ENCODE results near the gene MAPT.

The MAPT gene

GRCh38 chr17:45863857-45864654 is 30.3 kb upstream of the MAPT start:
- DNase-seq, result no peak

GRCh38 chr17:45867171-45867570 is 27.2 kb upstream of the MAPT start:
- no peak for DNase-seq

DNA sequence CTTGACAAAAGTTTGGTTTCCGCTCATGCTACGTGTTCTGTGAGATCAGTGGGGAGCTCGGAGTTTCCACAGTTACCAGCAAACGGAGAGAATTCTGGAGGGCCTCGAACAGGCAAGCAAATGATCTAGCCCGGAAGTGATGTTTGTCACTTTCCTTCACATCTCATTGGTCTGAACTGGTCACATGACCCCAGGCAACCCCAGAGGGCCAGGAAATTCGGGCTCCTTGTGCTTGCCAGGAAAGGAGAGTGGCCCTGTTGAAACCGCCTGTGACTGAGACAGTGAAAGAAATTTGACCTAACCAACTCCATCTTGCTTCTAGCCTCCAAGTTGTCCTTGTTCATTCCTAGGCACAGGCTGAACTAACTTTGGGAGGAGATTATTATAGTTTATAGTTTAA is 26.7 kb upstream of the MAPT start:
- no peak for DNase-seq

DNA sequence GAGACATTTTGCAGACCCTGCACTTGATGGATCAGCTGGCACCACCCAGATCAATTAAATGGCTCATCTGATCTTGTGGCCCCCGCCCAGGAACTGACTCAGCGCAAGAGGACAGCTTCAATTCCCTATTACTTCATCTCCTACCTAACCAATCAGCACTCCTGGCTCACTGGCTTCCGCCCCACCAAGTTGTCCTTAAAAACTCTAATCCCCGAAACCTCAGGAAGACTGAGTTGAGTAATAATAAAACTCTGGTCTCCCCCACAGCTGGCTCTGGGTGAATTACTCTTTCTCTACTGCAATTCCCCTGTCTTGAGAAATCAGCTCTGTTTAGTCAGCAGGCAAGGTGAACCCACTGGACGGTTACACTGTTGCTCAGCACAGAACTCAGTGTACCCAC is 26.1 kb upstream of the MAPT start:
- DNase-seq, result no peak

DNA sequence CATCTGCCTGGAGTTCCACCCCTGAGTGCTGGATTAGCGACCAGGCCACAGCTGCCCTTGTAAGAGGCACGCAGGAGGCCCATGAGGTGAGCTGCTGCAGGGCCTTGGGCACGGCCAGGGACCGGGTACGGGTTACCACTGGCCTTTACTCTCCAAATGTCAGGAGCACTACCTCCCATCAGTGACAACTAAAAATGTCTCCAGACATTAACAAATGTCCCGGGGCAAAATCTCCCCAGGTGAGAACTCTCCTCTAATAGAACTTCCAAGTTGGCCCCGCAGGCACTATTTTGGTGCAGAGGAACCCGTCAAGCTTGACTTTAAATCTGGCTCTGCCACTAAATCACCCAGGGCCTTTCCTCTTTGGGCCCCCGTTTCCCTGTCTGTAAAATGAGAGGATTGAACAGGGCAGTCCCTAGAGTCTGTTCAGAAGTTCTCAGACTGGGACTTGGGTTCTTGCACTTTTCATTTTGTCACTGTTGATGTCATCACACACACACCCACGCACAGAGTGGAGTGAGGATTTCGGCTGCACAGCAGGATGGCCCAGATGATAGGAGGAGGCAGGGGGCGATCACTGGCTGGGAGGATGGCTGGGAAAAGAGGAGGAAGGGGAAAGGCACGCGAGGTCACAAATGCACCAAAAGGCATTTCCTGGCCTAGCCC is 24.5 kb upstream of the MAPT start:
- DNase-seq, result no peak

GRCh38 chr17:45870342-45870974 is 23.9 kb upstream of the MAPT start:
- no peak for DNase-seq

DNA sequence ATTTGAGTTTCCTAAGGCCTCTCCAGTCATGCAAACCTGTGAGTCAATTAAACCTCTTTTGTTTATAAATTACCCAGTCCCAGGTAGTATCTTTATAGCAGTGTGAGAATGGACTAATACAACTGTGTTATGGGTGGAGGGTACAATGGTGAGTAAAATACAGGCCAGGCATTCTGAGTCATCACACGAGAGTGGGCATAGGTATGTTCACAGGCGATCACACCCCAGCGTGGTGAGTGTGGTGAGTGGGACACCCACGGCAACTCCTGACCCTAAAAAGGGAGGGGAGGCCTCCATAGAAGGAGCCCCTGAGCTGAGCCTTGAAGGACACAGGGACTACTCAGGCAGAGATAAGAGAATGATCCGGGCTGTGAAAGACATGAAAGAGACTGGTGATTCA is 22.6 kb upstream of the MAPT start:
- DNase-seq, result no peak

- DNase-seq, result no peak
Observed at GRCh38 chr17:45873728-45874127, 20.6 kb upstream of the MAPT start.

GRCh38 chr17:45874151-45874550 is 20.2 kb upstream of the MAPT start:
- no peak for DNase-seq

GRCh38 chr17:45876539-45876938 is 17.8 kb upstream of the MAPT start:
- no peak for DNase-seq

DNA sequence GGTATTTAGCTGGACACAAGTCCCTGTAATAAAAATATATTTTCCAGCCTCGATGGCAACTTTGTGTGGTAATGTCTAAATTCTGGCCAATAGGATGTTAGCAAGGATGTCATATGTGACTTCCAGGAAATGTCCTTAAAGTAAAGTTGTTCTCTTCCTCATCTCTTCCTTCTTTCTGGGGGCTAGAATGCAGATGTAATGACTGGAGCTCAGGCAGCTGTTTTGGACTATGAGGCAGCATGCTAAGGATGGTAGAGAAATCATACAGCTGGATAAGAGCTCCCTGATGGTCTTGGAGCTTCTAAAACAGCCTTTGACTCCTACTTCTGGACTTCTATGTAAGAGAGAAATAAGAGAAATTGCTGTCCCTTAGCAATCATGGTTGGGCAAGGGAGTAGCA is 16.9 kb upstream of the MAPT start:
- no peak for DNase-seq

DNA sequence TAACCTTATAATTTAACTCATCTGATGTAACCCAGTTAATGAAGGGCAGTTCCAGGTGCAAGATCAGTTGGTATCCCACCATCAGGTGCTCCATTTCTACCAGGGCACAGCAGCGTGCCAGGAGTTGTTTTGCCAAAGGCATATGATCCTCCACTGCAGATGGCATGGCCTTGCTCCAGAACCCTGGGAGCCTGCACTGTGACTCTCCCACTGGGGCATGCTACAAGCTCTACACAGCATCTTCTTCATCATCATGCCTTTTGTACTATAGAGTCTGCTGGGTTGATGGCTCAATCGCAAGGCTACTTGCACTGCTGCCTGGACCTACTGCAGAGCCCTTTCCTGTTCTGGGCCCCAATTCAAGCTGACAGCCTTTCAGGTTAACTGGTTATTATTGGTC is 11.3 kb upstream of the MAPT start:
- DNase-seq, result no peak

GRCh38 chr17:45886852-45887251 is 7.5 kb upstream of the MAPT start:
- DNase-seq, result no peak

DNA sequence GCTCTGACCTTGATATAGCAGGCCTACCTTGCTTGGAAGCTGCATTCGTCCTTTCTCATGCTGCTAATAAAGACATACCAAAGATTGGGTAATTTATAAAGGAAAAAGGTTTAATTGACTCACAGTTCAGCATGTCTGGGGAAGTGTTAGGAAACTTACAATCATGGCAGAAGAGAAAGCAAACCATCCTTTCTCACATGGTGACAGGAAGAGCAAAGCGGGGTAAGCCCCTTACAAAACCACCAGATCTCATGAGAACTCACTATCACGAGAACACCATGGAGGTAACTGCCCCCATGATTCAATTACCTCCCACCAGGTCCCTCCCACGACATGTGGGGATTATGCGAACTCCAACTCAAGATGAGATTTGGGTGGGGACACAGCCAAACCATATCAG is 6.0 kb upstream of the MAPT start:
- no peak for DNase-seq

GRCh38 chr17:45889579-45889978 is 4.8 kb upstream of the MAPT start:
- no peak for DNase-seq

GRCh38 chr17:45893725-45894021 is 681 bp upstream of the MAPT start:
- DNase-seq, result no peak

DNA sequence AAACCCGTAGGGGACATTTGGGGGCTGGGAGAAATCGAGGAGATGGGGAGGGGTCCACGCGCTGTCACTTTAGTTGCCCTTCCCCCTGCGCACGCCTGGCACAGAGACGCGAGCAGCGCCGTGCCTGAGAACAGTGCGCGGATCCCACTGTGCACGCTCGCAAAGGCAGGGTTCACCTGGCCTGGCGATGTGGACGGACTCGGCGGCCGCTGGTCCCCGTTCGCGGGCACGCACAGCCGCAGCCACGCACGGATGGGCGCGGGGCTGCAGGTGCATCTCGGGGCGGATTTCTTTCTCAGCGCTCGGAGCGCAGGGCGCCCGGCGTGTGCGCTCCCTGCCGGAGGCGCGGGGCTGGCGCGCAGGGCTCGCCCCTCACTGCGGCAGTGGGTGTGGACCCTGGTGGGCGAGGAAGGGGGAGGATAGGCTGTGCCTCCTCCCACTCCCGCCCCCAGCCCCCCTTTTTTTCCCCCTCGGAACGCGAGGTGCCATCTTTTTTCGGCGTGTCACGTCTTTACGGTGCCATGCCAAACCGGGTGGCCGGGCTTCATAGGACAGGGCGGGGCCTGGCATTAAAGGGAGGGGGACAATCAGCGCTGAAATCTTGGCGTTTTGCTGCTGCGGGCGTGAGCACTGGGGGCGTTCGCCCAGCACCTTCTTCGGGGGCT is 1.1 kb downstream of the MAPT start:
- no peak for DNase-seq

DNA sequence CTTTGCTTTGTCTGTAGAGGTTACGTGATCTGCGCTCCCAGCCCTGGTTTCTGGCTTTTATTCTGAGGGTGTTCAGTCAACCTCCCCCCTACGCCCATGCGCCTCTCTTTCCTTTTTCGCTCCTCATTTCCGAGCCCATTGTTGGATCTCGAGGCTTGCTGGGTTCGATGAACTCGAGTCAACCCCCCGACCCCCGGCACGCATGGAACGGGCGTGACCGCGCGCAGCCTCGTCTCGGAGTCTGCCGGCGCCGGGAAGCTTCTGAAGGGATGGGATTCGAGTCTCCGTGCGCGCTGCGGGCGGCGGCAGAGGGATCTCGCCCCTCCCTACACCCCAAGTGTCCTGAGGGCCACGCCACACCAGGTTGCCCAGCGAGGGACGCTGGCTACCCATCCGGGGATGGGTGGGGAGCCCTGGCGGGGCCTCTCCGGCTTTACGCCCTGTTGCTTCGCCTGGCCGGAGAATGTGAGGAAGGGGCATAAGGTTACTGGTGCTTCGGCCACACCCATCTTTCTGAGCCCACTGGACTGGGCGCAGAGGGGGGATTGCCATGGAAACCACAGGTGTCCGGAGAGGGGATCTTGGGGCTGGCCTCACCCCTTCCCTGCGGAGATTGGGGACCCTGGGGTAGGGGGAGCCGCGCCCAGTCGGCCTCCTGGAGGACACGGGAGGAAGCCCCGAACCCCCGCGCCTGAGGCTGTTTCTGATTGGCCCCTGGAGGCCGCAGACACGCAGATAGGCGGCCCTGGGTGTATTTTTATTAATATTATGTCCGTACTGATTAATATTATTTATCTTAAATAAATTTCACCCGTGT is 1.8 kb downstream of the MAPT start:
- no peak for DNase-seq

- DNase-seq, result no peak
Observed at GRCh38 chr17:45896803-45897693, 2.7 kb downstream of the MAPT start.

DNA sequence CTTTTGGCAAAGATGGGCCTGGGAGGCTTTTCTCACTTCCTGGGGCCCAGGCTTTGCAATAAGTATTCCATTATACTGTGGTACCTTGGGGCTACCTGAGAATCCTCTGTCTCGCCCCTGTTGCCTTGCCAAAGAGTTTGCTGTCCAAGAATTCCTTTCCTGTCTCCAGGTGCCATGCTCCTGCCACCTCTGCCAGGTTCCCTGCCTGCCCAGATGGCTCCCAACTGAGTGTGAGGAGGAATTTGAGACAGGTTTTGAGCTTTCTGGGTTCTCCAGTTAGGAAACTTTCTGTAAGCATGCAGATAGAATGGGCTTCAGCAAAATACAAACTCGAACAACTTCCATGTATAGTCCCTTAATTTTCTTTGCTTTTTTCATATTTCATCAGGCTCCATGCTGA is 5.8 kb downstream of the MAPT start:
- no peak for DNase-seq

DNA sequence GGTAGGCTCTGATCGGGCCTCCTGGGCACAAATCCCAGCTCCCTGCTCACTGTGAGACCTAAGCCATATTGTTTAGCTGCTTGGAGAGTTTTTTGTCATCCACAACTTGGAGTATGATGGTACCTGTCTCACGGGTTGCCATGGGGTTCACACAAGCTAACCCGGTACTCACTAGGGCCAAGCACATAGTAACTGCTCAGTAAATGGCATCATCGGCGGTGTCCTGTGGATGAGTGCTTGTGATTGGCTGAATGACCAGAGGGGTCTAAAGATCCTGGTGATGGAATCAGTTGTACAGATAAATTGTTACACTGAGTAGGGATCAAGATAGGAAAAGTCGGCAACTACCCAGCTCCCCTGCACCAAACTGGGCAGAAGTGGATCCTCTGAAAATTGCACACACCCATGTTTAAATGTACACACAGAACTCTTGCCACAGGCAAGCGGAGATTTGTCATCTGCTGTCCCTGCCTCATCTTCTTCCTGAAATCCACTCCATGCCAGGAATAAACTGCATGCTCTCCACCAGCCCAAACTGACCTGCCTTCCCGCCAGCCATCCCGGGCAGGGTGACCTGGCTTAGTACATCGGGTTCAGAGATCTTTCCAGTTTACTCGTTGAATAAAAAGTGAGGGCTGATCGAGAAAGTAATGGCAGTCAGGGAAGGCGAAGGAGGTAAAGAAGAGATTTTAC is 6.5 kb downstream of the MAPT start:
- DNase-seq, result no peak

Data from stimulated activated CD4-positive, alpha-beta T cell treated with anti-CD3 and anti-CD28 coated beads, Interleukin-2, amount 100 ng/mL, for 48 hours (primary cell).